GM23338 (cell line): ENCODE data around the gene FOXN1. TPM values are rescaled to one million over a fixed set of nuclear protein-coding genes. Genes with fewer than 3 reads are reported as not detected.

Source experiments
- ATAC-seq: fragments of 200-7000 bp; cut with Tn5 transposase; 3 replicates; pipeline ENCODE4 v1.9.1; 2020
- DNase-seq: peaks from one replicate; pipeline ENCODE4 v3.0.0-alpha.2; 2015; ENCODE audit warnings: low spot score
- H2AFZ ChIP-seq: fragments of 200-600 bp; sonication (generic); 2 replicates; pipeline ENCODE4 v1.8.0; 2016; ENCODE audit warnings: antibody characterized with exemption, mild to moderate bottlenecking, moderate library complexity
- H3F3A ChIP-seq: fragments of 200-600 bp; sonication (generic); replicated peaks from 2 replicates; pipeline ENCODE4 v1.8.0; 2017; ENCODE audit warnings: antibody characterized with exemption, mixed run types, low read depth
- H3K27ac ChIP-seq: fragments of 200-600 bp; sonication (generic); 2 replicates; pipeline ENCODE4 v1.6.1; 2016; ENCODE audit warnings: low read depth
- H3K27me3 ChIP-seq: fragments of 200-600 bp; sonication (generic); 2 replicates; pipeline ENCODE4 v1.8.0; 2016; ENCODE audit warnings: mild to moderate bottlenecking, mixed run types, moderate library complexity; ENCODE audit not compliant: insufficient read depth
- H3K36me3 ChIP-seq: fragments of 200-600 bp; sonication (generic); 2 replicates; pipeline ENCODE4 v1.8.0; 2016; ENCODE audit warnings: mild to moderate bottlenecking; ENCODE audit not compliant: insufficient read depth
- H3K4me1 ChIP-seq: fragments of 200-600 bp; sonication (generic); 2 replicates; pipeline ENCODE4 v1.8.0; 2016; ENCODE audit warnings: mild to moderate bottlenecking, moderate library complexity; ENCODE audit not compliant: insufficient read depth
- H3K4me2 ChIP-seq: fragments of 200-600 bp; sonication (generic); 2 replicates; pipeline ENCODE4 v1.7.1; 2017; ENCODE audit warnings: mixed run types
- H3K4me3 ChIP-seq: fragments of 200-600 bp; sonication (generic); 2 replicates; pipeline ENCODE4 v1.6.1; 2016; ENCODE audit warnings: mixed run types
- H3K79me2 ChIP-seq: fragments of 200-600 bp; sonication (generic); replicated peaks from 2 replicates; pipeline ENCODE4 v1.8.0; 2017; ENCODE audit warnings: mild to moderate bottlenecking; ENCODE audit not compliant: insufficient read depth
- H3K9me2 ChIP-seq: fragments of 200-600 bp; sonication (generic); 2 replicates; pipeline ENCODE4 v1.8.0; 2017; ENCODE audit not compliant: insufficient read depth
- H4K20me1 ChIP-seq: fragments of 200-600 bp; sonication (generic); replicated peaks from 2 replicates; pipeline ENCODE4 v1.8.0; 2017; ENCODE audit warnings: mild to moderate bottlenecking; ENCODE audit not compliant: insufficient read depth
- H3K27ac Mint-ChIP-seq: 2 replicates; pipeline ENCODE4 v1.8.0; 2020; ENCODE audit warnings: inconsistent platforms, mild to moderate bottlenecking, moderate library complexity, mixed read lengths
- H3K27me3 Mint-ChIP-seq: 3 replicates; pipeline ENCODE4 v1.8.0; 2022; ENCODE audit warnings: low read depth, mild to moderate bottlenecking, moderate library complexity, mixed read lengths, inconsistent platforms; ENCODE audit not compliant: insufficient read depth, poor library complexity
- H3K36me3 Mint-ChIP-seq: 3 replicates; pipeline ENCODE4 v1.8.0; 2021; ENCODE audit warnings: low read depth, mild to moderate bottlenecking, inconsistent platforms, moderate library complexity, mixed read lengths
- H3K4me1 Mint-ChIP-seq: 3 replicates; pipeline ENCODE4 v1.8.0; 2020; ENCODE audit warnings: mild to moderate bottlenecking, inconsistent platforms, mixed read lengths
- H3K4me3 Mint-ChIP-seq: 3 replicates; pipeline ENCODE4 v1.8.0; 2021; ENCODE audit warnings: moderate library complexity, mild to moderate bottlenecking, inconsistent platforms, mixed read lengths
- H3K9me3 Mint-ChIP-seq: 3 replicates; pipeline ENCODE4 v1.8.0; 2020; ENCODE audit warnings: moderate library complexity, mild to moderate bottlenecking, inconsistent platforms, mixed read lengths
- CTCF ChIP-seq, 2 experiments: fragments of 200-600 bp in 1 of 2; sonication (generic) in 1 of 2; conservative IDR thresholded peaks; 2 replicates each; pipeline versions ENCODE4 v1.5.1 to v1.6.1; 2016 to 2017; ENCODE audit warnings: antibody characterized with exemption in 2 of 2, low read depth in 2 of 2, mild to moderate bottlenecking in 2 of 2, moderate library complexity in 1 of 2
- JUNB ChIP-seq: IDR thresholded peaks from one replicate; pipeline ENCODE4 v1.6.1; 2016; ENCODE audit warnings: antibody characterized with exemption; ENCODE audit not compliant: unreplicated experiment
- POLR2AphosphoS5 ChIP-seq: IDR thresholded peaks from 2 replicates; pipeline ENCODE4 v1.6.1; 2016; ENCODE audit warnings: antibody characterized with exemption, low read depth
- STAT1 ChIP-seq: IDR thresholded peaks from one replicate; pipeline ENCODE4 v1.6.1; 2016; ENCODE audit warnings: antibody characterized with exemption; ENCODE audit not compliant: unreplicated experiment
- ZNF462 ChIP-seq: fragments of 250-450 bp; sonication (Bioruptor Pico); IDR thresholded peaks from 2 replicates; pipeline ENCODE4 v1.5.0; 2020; ENCODE audit warnings: mild to moderate bottlenecking, moderate library complexity
- polyA plus RNA-seq: library from polyadenylated mRNA; unstranded; fragments of >200 nt; fragmentation: Nextera tagmentation; extraction: Ambion mirVana; gene quantifications from 2 replicates; pipeline ENCODE4 v1.2.1, GENCODE V29; 2016
- total RNA-seq: library from RNA; depleted of rRNA; stranded (reverse); fragments of >200 nt; shearing (Covaris generic); gene quantifications from 2 replicates; pipeline ENCODE4 v1.2.3, GENCODE V29; 2014

Gene FOXN1
- total and polyA plus RNA-seq, 2 experiments from 2014 or later, result not detected

- TF ChIP-seq ZNF462 (CRISPR knock-in tag), result no peak
- no peak for TF ChIP-seq POLR2AphosphoS5
These were observed 29.9 kb upstream of the FOXN1 start (continued) for GRCh38 chr17:28476076-28476865.

DNA sequence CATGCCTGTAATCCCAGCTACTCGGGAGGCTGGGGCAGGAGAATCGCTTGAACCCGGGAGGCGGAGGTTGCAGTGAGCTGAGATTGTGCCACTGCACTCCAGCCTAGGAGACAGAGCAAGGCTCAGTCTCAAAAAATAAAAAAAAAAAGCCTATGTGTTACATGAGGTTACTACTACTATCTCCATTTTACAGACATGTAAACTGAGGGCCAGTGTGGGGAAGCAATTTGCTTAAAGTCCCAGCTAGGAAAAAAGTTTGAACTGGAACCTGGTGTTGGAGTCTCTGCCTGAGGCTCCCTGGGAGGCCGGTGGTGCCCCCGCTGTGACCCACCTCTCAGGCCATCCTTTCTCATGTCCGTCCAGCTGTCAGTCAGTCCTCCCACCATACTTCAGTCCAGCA is 28.2 kb upstream of the FOXN1 start:
- no peak overlapping the region for H3K4me3 ChIP-seq
- no peaks in the 10 kb centered on the region for H3K27me3 ChIP-seq
- H3F3A ChIP-seq, result 0 out of 2 replicates have a peak, but pooled peaks cover 2% of the 10 kb centered on the region
- no peak overlapping the region for H3K4me3 Mint-ChIP-seq
- no peaks in the 10 kb centered on the region; the same call in 2 of the 3 replicates for H3K9me3 Mint-ChIP-seq
- H3K27me3 Mint-ChIP-seq, result peaks cover 9% of the 10 kb centered on the region
- H3K4me1 Mint-ChIP-seq, result peaks cover 13% of the 10 kb centered on the region; the same call in 2 of the 3 replicates
- H3K27ac ChIP-seq, result no peak overlapping the region
- TF ChIP-seq STAT1, result no peak
- no peak for TF ChIP-seq JUNB
- TF ChIP-seq CTCF (conservative IDR thresholded peaks at IDR 0.05; ENCODE audit: low read depth in 2 of 2), result no peak
- ATAC-seq (no peak), DNase-seq (no peak)
- H3K79me2 ChIP-seq, result no peaks in the 10 kb centered on the region
- H3K4me1 ChIP-seq, result 0 out of 2 replicates have a peak, but pooled peaks cover 10% of the 10 kb centered on the region
- H3K27ac Mint-ChIP-seq, result no peak overlapping the region
- H3K4me2 ChIP-seq, result no peak overlapping the region
- no peaks in the 10 kb centered on the region for H3K9me2 ChIP-seq
- H4K20me1 ChIP-seq, result no peaks in the 10 kb centered on the region
- no peaks in the 10 kb centered on the region for H3K36me3 Mint-ChIP-seq
- H3K36me3 ChIP-seq, result no peaks in the 10 kb centered on the region
- H2AFZ ChIP-seq, result no peak overlapping the region
